IPS DF 4.7 (cell line): ENCODE measurements around the gene BTAF1.

Source experiments
- DNase-seq: peaks from one replicate; pipeline ENCODE4 v3.0.0-alpha.2; 2013; ENCODE audit warnings: low spot score; ENCODE audit errors: extremely low read depth

The BTAF1 gene

GRCh38 chr10:92047215-92047614, 123.6 kb downstream of the BTAF1 start:
- DNase-seq, result no peak

GRCh38 chr10:92052088-92052487, 128.5 kb downstream of the BTAF1 start:
- no peak for DNase-seq

GRCh38 chr10:92052741-92053140, 129.2 kb downstream of the BTAF1 start:
- DNase-seq, result no peak

- no peak for DNase-seq
These were observed 131.2 kb downstream of the BTAF1 start for GRCh38 chr10:92054807-92055206.

GRCh38 chr10:92062273-92062672, 138.7 kb downstream of the BTAF1 start:
- no peak for DNase-seq

GRCh38 chr10:92064506-92064905, 140.9 kb downstream of the BTAF1 start:
- DNase-seq, result no peak

- DNase-seq, result no peak
These were observed 142.8 kb downstream of the BTAF1 start for GRCh38 chr10:92066386-92066785.

- DNase-seq, result no peak
These were observed 145.3 kb downstream of the BTAF1 start for GRCh38 chr10:92068900-92069299.

- DNase-seq, result no peak
These were observed 150.7 kb downstream of the BTAF1 start for GRCh38 chr10:92074126-92074887.

- DNase-seq, result no peak
These were observed 152.3 kb downstream of the BTAF1 start for GRCh38 chr10:92075829-92076228.

GRCh38 chr10:92076722-92077121, 153.2 kb downstream of the BTAF1 start:
- no peak for DNase-seq

- DNase-seq, result no peak
These were observed 155.4 kb downstream of the BTAF1 start for GRCh38 chr10:92079003-92079402.
